Left lobe of liver (tissue), 2 donors: Measurements from ENCODE around the gene KHNYN. TPM values are rescaled to one million over a fixed set of nuclear protein-coding genes. Genes with fewer than 3 reads are reported as not detected.
"Not testable (repeated sequence)": the region's sequence is repeated elsewhere in the genome, so short reads cannot be mapped to it uniquely, and the experiment has no call there.

Experiments used
- ATAC-seq: fragments of 200-7000 bp; cut with Tn5 transposase; one replicate; pipeline ENCODE4 v1.9.1; 2020; ENCODE audit warnings: mild to moderate bottlenecking, moderate library complexity
- DNase-seq: peaks from one replicate; pipeline ENCODE4 v3.0.0-alpha.2; 2020; ENCODE audit warnings: low spot score
- total RNA-seq: library from RNA; stranded (reverse); gene quantifications from one replicate; pipeline ENCODE4 v1.2.1, GENCODE V29; 2021
- donor health status: DM: no; HTN: no; CAD: no; lungs with moderate emphysema.
- donor health status: DM: no; HTN: yes; CAD: no.

Gene KHNYN
- total RNA-seq, 1 donor from 2014 or later = 29.3 TPM

DNA sequence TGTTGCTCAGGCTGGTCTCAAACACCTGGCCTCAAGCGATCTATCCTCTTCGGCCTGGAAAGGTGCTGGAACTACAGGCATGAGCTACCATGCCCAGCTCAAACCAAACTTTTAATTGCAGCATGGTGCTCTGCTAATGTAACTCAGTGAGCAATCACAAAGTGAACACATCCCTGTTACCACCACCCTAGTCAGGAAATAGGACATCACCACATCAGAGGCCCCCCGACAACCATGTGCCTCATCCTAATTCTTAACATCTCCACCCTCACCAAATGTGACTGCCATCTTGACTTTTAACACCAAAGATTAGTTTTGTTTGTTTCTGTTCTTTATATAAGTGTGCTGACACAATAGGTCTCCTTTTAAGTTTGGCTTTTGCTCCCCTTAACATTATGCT is 35.6 kb downstream of the KHNYN start:
- no peak for DNase-seq
- ATAC-seq = no peak

DNA sequence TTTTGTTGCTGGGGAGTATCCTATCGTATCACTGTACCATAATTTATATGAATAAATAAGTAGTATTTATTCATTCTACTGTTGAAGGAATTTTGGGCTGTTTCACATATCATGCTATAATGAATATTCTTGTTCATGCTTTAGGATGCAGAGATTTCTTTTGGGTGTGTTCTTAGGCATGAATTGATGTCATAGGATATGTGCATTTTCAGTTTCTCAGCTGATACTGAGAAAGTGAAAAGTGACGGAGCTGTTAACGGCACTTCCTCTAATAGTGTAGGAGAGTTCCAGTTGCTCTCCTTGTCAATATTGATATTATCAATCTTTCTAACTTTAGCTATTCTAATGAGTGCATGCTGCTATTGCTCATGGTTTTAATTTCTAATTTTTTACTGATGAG is 36.1 kb downstream of the KHNYN start:
- DNase-seq (no peak), ATAC-seq (no peak)

DNA sequence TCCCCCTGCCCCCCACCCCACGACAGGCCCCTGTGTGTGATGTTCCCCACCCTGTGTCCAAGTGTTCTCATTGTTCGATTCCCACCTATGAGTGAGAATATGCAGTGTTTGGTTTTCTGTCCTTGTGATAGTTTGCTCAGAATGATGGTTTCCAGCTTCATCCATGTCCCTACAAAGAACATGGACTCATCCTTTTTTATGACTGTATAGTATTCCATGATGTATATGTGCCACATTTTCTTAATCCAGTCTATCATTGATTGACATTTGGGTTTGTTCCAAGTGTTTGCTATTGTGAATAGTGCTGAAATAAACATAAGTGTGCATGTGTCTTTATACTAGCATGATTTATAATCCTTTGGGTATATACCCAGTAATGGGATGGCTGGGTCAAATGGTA is 40.7 kb downstream of the KHNYN start:
- not testable (repeated sequence) for ATAC-seq, DNase-seq

DNA sequence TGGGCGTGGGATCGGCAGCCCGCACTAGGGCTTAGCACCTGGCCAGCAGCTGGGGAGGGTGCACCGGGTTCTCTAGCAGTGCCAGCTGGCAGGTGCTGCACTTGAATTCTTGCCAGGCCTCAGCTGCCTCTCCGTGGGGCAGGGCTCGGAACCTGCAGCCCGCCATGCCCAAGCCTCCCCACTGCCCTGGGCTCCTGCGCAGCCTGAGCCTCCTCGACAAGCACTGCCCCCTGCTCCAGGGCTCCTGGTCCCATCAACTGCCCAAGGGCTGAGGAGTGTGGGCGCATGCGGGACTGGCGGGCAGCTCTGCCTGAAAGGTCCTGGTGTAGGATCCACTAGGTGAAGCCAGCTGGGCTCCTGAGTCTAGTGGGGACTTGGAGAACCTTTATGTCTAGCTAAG is 43.5 kb downstream of the KHNYN start:
- no peak for ATAC-seq
- DNase-seq = no peak

DNA sequence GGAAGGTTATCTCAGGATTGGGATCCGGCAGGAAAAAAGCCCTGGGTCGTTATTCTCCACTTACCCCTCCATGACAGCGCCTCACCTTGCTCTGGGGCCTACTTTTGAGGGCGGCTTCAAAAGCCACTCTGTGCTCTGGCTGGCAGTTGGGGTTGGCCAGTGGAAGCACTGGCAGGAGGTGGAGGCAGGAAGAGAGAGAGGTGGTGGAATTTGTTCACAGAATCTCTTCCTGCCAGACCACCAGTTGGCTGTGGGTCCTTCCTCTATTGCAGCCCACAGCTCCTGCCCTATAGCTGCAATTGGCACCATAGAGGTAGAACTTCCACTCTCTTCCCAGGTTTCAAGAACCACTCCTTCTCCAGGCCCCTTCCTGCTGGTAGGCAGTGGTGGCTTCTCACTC is 45.5 kb downstream of the KHNYN start:
- no peak for DNase-seq
- ATAC-seq = no peak

DNA sequence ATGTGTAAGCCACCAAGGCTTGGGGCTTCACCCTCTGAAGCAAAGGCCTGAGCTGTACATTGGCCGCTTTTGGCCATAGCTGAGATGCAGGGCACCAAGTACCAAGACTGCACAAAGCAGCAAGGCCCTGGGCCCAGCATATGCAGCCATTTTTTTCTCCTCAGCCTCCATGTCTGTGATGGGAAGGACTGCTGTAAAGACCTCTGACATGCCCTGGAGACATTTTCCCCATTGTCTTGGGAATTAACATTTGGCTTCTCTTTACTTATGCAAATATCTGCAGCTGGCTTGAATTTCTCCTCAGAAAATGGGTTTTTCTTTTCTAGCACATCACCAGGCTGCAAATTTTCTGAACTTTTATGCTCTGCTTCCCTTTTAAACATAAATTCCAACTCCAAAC is 50.2 kb downstream of the KHNYN start:
- DNase-seq, ATAC-seq: not testable (repeated sequence)

DNA sequence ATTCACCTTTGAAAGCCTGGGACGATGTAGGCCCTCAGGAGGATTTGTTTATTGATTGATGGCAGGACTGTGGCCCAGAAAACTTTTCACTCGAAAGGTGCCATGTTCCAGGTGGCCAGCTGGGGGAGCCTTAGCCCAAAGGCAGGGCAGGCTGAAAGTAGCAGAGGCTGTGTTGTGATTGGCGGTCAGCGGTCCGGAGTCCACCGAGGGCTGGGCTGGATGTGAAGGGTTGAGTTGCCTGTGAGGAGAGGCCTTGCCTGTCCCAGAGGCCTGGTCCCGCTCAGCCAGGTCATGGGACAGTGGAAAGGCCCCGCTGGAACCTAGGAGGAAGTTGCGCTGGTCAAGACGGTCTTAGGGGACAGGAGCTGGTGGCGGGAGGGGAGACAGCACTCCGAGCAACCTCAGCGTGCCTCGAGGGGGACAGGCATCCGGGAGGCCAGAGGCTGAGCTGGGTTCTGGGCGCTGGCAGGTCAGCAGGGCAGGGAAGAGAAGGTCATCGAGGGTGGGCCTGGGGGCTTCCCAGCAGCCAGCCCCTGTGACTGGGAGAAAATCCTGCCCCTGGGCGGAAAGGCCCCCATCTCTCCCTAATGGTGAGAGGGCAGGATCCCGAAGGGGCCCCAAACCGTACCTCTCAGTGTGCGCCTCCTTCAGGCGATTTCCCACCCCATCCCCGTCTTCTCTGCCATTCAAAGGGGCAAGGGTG is 52.0 kb downstream of the KHNYN start:
- ATAC-seq (peak; percentile 65), DNase-seq (no peak)

DNA sequence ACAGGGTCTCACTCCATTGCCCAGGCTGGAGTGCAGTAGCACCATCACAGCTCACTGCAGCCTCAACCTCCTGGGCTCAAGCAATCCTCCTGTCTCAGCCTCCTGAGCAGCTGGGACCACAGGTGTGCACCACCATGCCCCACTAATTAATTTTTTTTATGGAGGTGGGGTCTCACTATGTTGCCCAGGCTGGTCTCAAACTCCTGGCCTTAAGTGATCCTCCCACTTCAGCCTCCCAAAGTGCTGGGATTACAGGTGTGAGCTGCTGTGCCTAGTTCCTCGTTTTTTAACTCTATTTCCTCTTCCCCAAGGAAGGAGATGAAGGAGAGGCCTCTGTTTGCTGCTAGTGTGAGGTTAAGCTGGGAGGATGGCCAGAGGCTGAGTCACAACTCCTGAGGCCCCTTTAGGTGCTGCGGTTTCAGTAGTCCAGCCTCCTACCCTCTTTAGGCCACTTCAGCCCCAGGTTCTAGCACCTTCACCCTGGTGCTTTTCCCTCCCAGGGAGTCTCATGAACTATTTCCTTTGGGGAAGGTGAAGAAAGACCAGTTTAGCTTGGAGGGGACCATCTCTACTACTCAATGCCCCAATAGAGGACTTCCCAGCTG is 53.0 kb downstream of the KHNYN start:
- ATAC-seq, DNase-seq: not testable (repeated sequence)

DNA sequence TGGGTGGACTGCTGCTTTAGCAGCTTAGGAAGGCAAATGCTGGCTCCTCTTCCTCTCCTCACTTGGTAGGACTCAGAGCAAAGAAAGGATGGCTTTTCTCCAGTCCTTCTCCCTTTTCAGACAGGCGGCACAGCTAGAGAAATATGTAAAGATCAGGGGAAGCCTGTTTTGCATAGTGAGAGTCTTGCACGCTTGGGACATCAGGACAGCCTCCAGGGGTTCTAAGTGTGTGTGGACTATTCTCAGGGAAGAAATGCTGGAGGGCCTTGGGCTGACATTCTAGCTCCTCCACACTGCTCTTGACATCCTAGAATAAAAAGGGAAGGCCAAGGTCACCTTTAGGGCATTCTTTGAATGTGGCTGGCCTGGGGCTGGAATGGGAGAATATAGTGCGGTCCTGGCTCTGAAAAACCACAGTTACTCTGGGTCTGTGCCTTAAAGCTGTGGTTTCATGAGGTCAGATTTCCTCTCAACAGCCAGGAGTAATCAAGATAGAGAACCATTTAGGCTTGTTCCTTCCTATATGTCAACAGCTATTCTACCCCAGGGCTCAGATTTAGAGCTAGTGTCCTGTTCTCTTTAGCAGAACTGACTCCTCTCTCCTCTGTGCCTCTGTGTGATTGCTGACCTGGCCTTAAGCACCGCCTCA is 54.0 kb downstream of the KHNYN start:
- ATAC-seq = no peak

More for the DNA sequence above, 54.0 kb downstream of the KHNYN start:
- no peak for DNase-seq

Other genes starting within 250 kb of the KHNYN start
- 20.2 TPM for gene IPO4, start 241.1 kb upstream of the KHNYN start, total RNA-seq
- gene TM9SF1, start 234.5 kb upstream of the KHNYN start, total RNA-seq = 47.1 TPM
- gene TSSK4, start 224.3 kb upstream of the KHNYN start, total RNA-seq = 0.35 TPM
- 14.4 TPM for gene CHMP4A, start 216.5 kb upstream of the KHNYN start, total RNA-seq
- 5.0 TPM for gene MDP1, start 213.9 kb upstream of the KHNYN start, total RNA-seq
- gene NEDD8, start 197.6 kb upstream of the KHNYN start, total RNA-seq = 66.7 TPM
- gene GMPR2, start 197.0 kb upstream of the KHNYN start, total RNA-seq = 30.3 TPM
- 24.2 TPM for gene TINF2, start 187.3 kb upstream of the KHNYN start, total RNA-seq
- 1.8 TPM for gene TGM1, start 166.8 kb upstream of the KHNYN start, total RNA-seq
- gene RABGGTA, start 158.4 kb upstream of the KHNYN start, total RNA-seq = 15.8 TPM
- gene DHRS1, start 130.2 kb upstream of the KHNYN start, total RNA-seq = 91.0 TPM
- gene NOP9, start 130.1 kb upstream of the KHNYN start, total RNA-seq = 17.2 TPM
- 216 TPM for gene CIDEB, start 122.0 kb upstream of the KHNYN start, total RNA-seq
- 6.9 TPM for gene LTB4R2, start 119.8 kb upstream of the KHNYN start, total RNA-seq
- gene LTB4R, start 118.5 kb upstream of the KHNYN start, total RNA-seq = 7.2 TPM
- gene ADCY4, start 94.9 kb upstream of the KHNYN start, total RNA-seq = 5.5 TPM
- 0.68 TPM for gene RIPK3, start 90.0 kb upstream of the KHNYN start, total RNA-seq
- gene NFATC4, start 61.8 kb upstream of the KHNYN start, total RNA-seq = 1.4 TPM
- 2.3 TPM for gene NYNRIN, start 31.0 kb upstream of the KHNYN start, total RNA-seq
- 1.4 TPM for gene CBLN3, start 286 bp upstream of the KHNYN start, total RNA-seq
- 32.4 TPM for gene SDR39U1, start 12.8 kb downstream of the KHNYN start, total RNA-seq
- not detected for gene CMA1, start 78.3 kb downstream of the KHNYN start, total RNA-seq
- 0.55 TPM for gene CTSG, start 146.3 kb downstream of the KHNYN start, total RNA-seq
- gene GZMH, start 179.7 kb downstream of the KHNYN start, total RNA-seq = 0.28 TPM
- 1.3 TPM for gene GZMB, start 204.2 kb downstream of the KHNYN start, total RNA-seq